Osteocyte (in vitro differentiated cells): ENCODE data around the gene TMEM214. TPM values are rescaled to one million over a fixed set of nuclear protein-coding genes. Genes with fewer than 3 reads are reported as not detected.

ENCODE experiments used
- DNase-seq: peaks from one replicate; pipeline ENCODE4 v3.0.0; 2021; ENCODE audit warnings: mixed read lengths; ENCODE audit not compliant: unreplicated experiment; ENCODE audit errors: extremely low spot score
- H3K27ac Mint-ChIP-seq: one replicate; pipeline ENCODE4 v1.8.0; 2021; ENCODE audit warnings: mild to moderate bottlenecking, mixed read lengths; ENCODE audit not compliant: unreplicated experiment
- H3K27me3 Mint-ChIP-seq: one replicate; pipeline ENCODE4 v1.8.0; 2021; ENCODE audit warnings: mixed read lengths; ENCODE audit not compliant: unreplicated experiment
- H3K36me3 Mint-ChIP-seq: one replicate; pipeline ENCODE4 v1.8.0; 2021; ENCODE audit warnings: mixed read lengths; ENCODE audit not compliant: unreplicated experiment
- H3K4me1 Mint-ChIP-seq: one replicate; pipeline ENCODE4 v1.8.0; 2021; ENCODE audit warnings: mixed read lengths; ENCODE audit not compliant: unreplicated experiment
- H3K4me3 Mint-ChIP-seq: one replicate; pipeline ENCODE4 v1.8.0; 2021; ENCODE audit warnings: mild to moderate bottlenecking, moderate library complexity, mixed read lengths; ENCODE audit not compliant: unreplicated experiment
- H3K9me3 Mint-ChIP-seq: one replicate; pipeline ENCODE4 v1.8.0; 2021; ENCODE audit warnings: mixed read lengths; ENCODE audit not compliant: unreplicated experiment
- total RNA-seq: library from RNA; stranded (reverse); gene quantifications from 2 replicates; pipeline ENCODE4 v1.2.1, GENCODE V29; 2021
- TF ChIP-seq, protein P1 (sequence below): fragments of 200-600 bp; sonication (generic); IDR thresholded peaks from 2 replicates; pipeline ENCODE4 v1.5.0; 2021; ENCODE audit warnings: antibody characterized with exemption, mild to moderate bottlenecking, moderate library complexity

TMEM214 gene
- total RNA-seq, 1 donor from 2014 or later = 118 TPM

GRCh38 chr2:27018142-27018541, 14.6 kb upstream of the TMEM214 start:
- H3K9me3 Mint-ChIP-seq = no peaks in the 10 kb centered on the region

DNA sequence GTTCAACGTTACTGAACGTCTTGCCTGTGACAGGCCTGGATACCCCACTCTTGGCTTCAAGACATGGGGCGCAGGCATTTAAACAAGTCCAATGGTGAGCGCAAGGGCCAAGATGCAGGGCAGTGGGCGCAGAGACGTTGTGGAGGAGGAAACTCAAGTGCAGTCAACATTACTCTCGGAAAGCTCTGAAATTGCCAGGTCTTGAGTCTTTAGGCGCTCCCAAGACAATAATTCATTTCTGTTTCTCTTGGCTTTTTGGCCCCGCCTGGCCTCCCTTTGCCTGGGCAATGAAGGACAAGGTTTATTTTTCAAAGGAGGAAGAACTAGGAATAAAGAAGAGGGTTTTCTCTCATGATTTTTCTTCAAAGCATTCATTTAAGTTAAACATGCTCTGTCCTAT, 13.3 kb upstream of the TMEM214 start:
- no peaks in the 10 kb centered on the region for H3K27me3 Mint-ChIP-seq
- no peak overlapping the region for H3K4me3 Mint-ChIP-seq
- peaks cover 5% of the 10 kb centered on the region for H3K36me3 Mint-ChIP-seq
- peaks cover 28% of the 10 kb centered on the region for H3K4me1 Mint-ChIP-seq
- TF ChIP-seq, protein P1, sequence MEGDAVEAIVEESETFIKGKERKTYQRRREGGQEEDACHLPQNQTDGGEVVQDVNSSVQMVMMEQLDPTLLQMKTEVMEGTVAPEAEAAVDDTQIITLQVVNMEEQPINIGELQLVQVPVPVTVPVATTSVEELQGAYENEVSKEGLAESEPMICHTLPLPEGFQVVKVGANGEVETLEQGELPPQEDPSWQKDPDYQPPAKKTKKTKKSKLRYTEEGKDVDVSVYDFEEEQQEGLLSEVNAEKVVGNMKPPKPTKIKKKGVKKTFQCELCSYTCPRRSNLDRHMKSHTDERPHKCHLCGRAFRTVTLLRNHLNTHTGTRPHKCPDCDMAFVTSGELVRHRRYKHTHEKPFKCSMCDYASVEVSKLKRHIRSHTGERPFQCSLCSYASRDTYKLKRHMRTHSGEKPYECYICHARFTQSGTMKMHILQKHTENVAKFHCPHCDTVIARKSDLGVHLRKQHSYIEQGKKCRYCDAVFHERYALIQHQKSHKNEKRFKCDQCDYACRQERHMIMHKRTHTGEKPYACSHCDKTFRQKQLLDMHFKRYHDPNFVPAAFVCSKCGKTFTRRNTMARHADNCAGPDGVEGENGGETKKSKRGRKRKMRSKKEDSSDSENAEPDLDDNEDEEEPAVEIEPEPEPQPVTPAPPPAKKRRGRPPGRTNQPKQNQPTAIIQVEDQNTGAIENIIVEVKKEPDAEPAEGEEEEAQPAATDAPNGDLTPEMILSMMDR = no peak
- no peaks in the 10 kb centered on the region for H3K9me3 Mint-ChIP-seq
- H3K27ac Mint-ChIP-seq = no peak overlapping the region
- no peak for DNase-seq

More at GRCh38 chr2:27018142-27018541, 14.6 kb upstream of the TMEM214 start:
- no peaks in the 10 kb centered on the region for H3K27me3 Mint-ChIP-seq
- H3K27ac Mint-ChIP-seq = no peak overlapping the region
- peaks cover 2% of the 10 kb centered on the region for H3K36me3 Mint-ChIP-seq
- DNase-seq = no peak
- no peak overlapping the region for H3K4me3 Mint-ChIP-seq
- H3K4me1 Mint-ChIP-seq = peaks cover 28% of the 10 kb centered on the region
- TF ChIP-seq, protein P1 = no peak

DNA sequence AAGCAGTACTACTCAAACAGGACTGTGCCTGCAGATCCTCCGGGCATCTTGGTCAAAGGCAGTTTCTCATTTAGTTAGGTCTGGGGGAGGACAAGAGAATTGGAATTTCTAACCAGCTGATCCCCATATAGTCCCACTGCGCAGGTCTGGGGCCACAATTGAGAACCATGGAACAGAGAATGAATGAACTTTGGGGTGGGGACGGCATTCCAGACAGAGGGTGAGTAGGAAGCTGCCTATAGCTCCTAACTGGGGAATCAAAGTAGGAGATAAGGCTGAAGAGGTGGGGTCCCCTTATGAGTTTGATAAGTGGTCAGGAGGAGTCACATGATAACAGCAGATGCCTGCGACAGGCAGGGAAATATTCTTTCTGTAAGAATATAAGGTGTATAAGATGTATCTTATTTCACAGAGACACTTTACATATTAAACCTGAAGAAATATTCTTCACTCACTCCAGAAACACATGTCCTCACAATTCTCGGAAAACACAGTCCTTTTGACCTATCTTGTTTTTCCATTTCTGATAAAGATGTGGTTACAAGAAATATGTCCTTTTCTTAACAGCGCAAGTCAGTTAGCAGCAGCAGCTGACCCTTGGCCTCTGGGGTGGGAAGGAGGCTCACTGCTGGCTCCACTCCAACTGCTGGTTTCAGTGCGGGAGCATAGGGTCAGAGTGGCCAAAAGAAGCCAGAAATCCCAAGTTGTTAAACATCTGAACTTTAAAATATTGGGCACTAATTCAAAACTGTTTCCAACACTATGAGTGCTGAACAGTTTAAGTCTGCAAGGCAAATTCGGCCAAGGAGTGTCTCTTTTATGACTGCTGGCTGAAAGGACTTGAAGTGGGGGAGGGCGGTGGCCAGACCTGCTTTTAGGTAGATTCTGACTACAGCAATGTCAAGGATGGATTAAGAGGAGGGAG, 12.6 kb upstream of the TMEM214 start:
- Mint-ChIP-seq H3K9me3 (no peaks in the 10 kb centered on the region), H3K4me3 (no peak overlapping the region), H3K4me1 (peaks cover 26% of the 10 kb centered on the region), H3K27ac (no peak overlapping the region), H3K27me3 (no peaks in the 10 kb centered on the region), H3K36me3 (peaks cover 5% of the 10 kb centered on the region)
- DNase-seq = no peak
- TF ChIP-seq, protein P1 = no peak

- peaks cover 5% of the 10 kb centered on the region for H3K36me3 Mint-ChIP-seq
- H3K9me3 Mint-ChIP-seq = no peaks in the 10 kb centered on the region
- TF ChIP-seq, protein P1 = no peak
- no peaks in the 10 kb centered on the region for H3K27me3 Mint-ChIP-seq
- H3K4me3 Mint-ChIP-seq = no peak overlapping the region
- H3K4me1 Mint-ChIP-seq = peaks cover 15% of the 10 kb centered on the region
- DNase-seq = no peak
- H3K27ac Mint-ChIP-seq = no peak overlapping the region
Observed at GRCh38 chr2:27021253-27022049, 11.3 kb upstream of the TMEM214 start.

GRCh38 chr2:27023740-27024139, 9.0 kb upstream of the TMEM214 start:
- TF ChIP-seq, protein P1 = no peak
- Mint-ChIP-seq H3K27ac (no peak overlapping the region), H3K36me3 (peaks cover 10% of the 10 kb centered on the region), H3K9me3 (no peaks in the 10 kb centered on the region), H3K27me3 (no peaks in the 10 kb centered on the region), H3K4me3 (no peak overlapping the region), H3K4me1 (peaks cover 9% of the 10 kb centered on the region)
- DNase-seq = no peak
